Neuronal stem cell (in vitro differentiated cells): ENCODE data around the gene LRRC23.
"Not testable (repeated sequence)": the region's sequence is repeated elsewhere in the genome, so short reads cannot be mapped to it uniquely, and the experiment has no call there.

Source experiments
- DNase-seq: peaks from one replicate; pipeline ENCODE4 v3.0.0-alpha.2; 2013; ENCODE audit warnings: low spot score
- H2AFZ ChIP-seq: one replicate; pipeline ENCODE4 v1.6.1; 2013; ENCODE audit warnings: mild to moderate bottlenecking, low read length, inconsistent platforms
- H2AK5ac ChIP-seq: 2 replicates; pipeline ENCODE4 v1.6.1; 2013; ENCODE audit warnings: low read depth, mild to moderate bottlenecking, inconsistent platforms, low read length, moderate library complexity, mixed read lengths
- H2BK120ac ChIP-seq: 2 replicates; pipeline ENCODE4 v1.6.1; 2013; ENCODE audit warnings: low read depth, mild to moderate bottlenecking, inconsistent platforms, low read length, moderate library complexity, mixed read lengths
- H2BK12ac ChIP-seq: one replicate; pipeline ENCODE4 v1.6.1; 2013; ENCODE audit warnings: low read length, inconsistent platforms
- H2BK15ac ChIP-seq: 2 replicates; pipeline ENCODE4 v1.6.1; 2013; ENCODE audit warnings: mild to moderate bottlenecking, low read length, inconsistent platforms, mixed read lengths
- H2BK5ac ChIP-seq: one replicate; pipeline ENCODE4 v1.6.1; 2013; ENCODE audit warnings: inconsistent platforms, mild to moderate bottlenecking, low read length, moderate library complexity
- H3K14ac ChIP-seq: one replicate; pipeline ENCODE4 v1.6.1; 2013; ENCODE audit warnings: low read length, inconsistent platforms
- H3K18ac ChIP-seq: 2 replicates; pipeline ENCODE4 v1.6.1; 2013; ENCODE audit warnings: low read length, inconsistent platforms
- H3K23ac ChIP-seq: 2 replicates; pipeline ENCODE4 v1.6.1; 2013; ENCODE audit warnings: low read depth, mild to moderate bottlenecking, mixed read lengths, low read length, inconsistent platforms; ENCODE audit not compliant: poor library complexity
- H3K27ac ChIP-seq: replicated peaks from 3 replicates; pipeline ENCODE4 v1.5.1; 2013; ENCODE audit warnings: low read length, inconsistent platforms
- H3K27me3 ChIP-seq, 3 experiments: 2 replicates each; pipeline ENCODE4 v1.6.1; 2013; ENCODE audit warnings: low read length in 3 of 3, mild to moderate bottlenecking in 2 of 3, inconsistent platforms in 1 of 3, low read depth in 1 of 3, mixed read lengths in 1 of 3, moderate library complexity in 1 of 3; ENCODE audit not compliant: control insufficient read depth in 3 of 3, insufficient read depth in 3 of 3
- H3K36me3 ChIP-seq, 2 donors: replicated peaks in 1 of 2; 2 replicates each; pipeline ENCODE4 v1.6.1; 2013; ENCODE audit warnings: low read length in 2 of 2; ENCODE audit not compliant: control insufficient read depth in 2 of 2, insufficient read depth in 2 of 2
- H3K4ac ChIP-seq: 2 replicates; pipeline ENCODE4 v1.6.1; 2013; ENCODE audit warnings: inconsistent platforms, mild to moderate bottlenecking, low read length, moderate library complexity
- H3K4me1 ChIP-seq, 2 donors: 1 replicate in 1 of 2; 2 replicates in 1 of 2; pipeline ENCODE4 v1.6.1; 2013; ENCODE audit warnings: low read length in 2 of 2, low read depth in 1 of 2; ENCODE audit not compliant: control insufficient read depth in 2 of 2, insufficient read depth in 1 of 2
- H3K4me2 ChIP-seq: one replicate; pipeline ENCODE4 v1.6.1; 2013; ENCODE audit warnings: mild to moderate bottlenecking, low read length, inconsistent platforms; ENCODE audit not compliant: insufficient read depth, poor library complexity, severe bottlenecking
- H3K4me3 ChIP-seq, 2 donors: 2 replicates each; pipeline ENCODE4 v1.5.1; 2013; ENCODE audit warnings: low read length in 2 of 2, mild to moderate bottlenecking in 2 of 2, inconsistent platforms in 1 of 2, moderate library complexity in 1 of 2
- H3K79me1 ChIP-seq: one replicate; pipeline ENCODE4 v1.6.1; 2013; ENCODE audit warnings: low read depth, mild to moderate bottlenecking, inconsistent platforms, low read length, moderate library complexity
- H3K9ac ChIP-seq: one replicate; pipeline ENCODE4 v1.6.1; 2013; ENCODE audit warnings: mild to moderate bottlenecking, low read depth, low read length, inconsistent platforms; ENCODE audit not compliant: poor library complexity
- H3K9me3 ChIP-seq, 2 donors: replicated peaks in 1 of 2; 2 replicates each; pipeline versions ENCODE3 to v1.6.1; 2013; ENCODE audit warnings: low read length in 2 of 2, mild to moderate bottlenecking in 2 of 2, inconsistent platforms in 1 of 2, low read depth in 1 of 2, mixed read lengths in 1 of 2, moderate library complexity in 1 of 2; ENCODE audit not compliant: control insufficient read depth in 2 of 2, insufficient read depth in 1 of 2
- H4K8ac ChIP-seq: one replicate; pipeline ENCODE4 v1.6.1; 2013; ENCODE audit warnings: low read depth, mild to moderate bottlenecking, inconsistent platforms, low read length, moderate library complexity
- H4K91ac ChIP-seq: one replicate; pipeline ENCODE4 v1.6.1; 2013; ENCODE audit warnings: low read length, low read depth, mild to moderate bottlenecking, inconsistent platforms; ENCODE audit not compliant: poor library complexity
- WGBS, 2 donors: extraction: QIAGEN DNeasy Blood & Tissue Kit; methylation state at CpG; one replicate each; pipeline ENCODE4 v1.1.7; 2013; ENCODE audit warnings: missing lambda C conversion rate in 2 of 2, mixed read lengths in 1 of 2; ENCODE audit not compliant: insufficient read length in 2 of 2, insufficient replicate concordance in 1 of 2; ENCODE audit errors: extremely low coverage in 2 of 2; 5-methylcytosine and 5-hydroxymethylcytosine counted together

The LRRC23 gene

GRCh38 chr12:6873094-6874014 is 31.3 kb upstream of the LRRC23 start, which contains the start of gene SPSB2:
TSS of gene SPSB2 (minus strand) at chr12:6873303. CDS start at chr12:6872901, 402 bp downstream.
- Histone ChIP-seq H2AFZ (peak within 1 kb of the TSS; percentile 91), H3K9me3 (no peaks in the 10 kb centered on the region), H3K23ac (peak within 1 kb of the TSS; percentile 98), H4K91ac (no peak within 1 kb of the TSS), H3K14ac (no peak within 1 kb of the TSS), H3K4ac (no peak within 1 kb of the TSS), H2BK5ac (peak within 1 kb of the TSS; percentile 89), H3K4me2 (peak within 1 kb of the TSS; percentile 100), H3K9ac (peak within 1 kb of the TSS; percentile 94), H2BK12ac (no peak within 1 kb of the TSS), H3K18ac (peak within 1 kb of the TSS; percentile 88), H2BK120ac (no peak within 1 kb of the TSS), H4K8ac (no peak within 1 kb of the TSS), H3K4me1 (peaks cover 9 to 10% of the 10 kb centered on the region in 2 donors), H3K4me3 (peak within 1 kb of the TSS; percentile 81 to 90), H3K79me1 (peaks cover 8% of the 10 kb centered on the region), H3K36me3 (peaks cover 15 to 46% of the 10 kb centered on the region in 2 donors), H2AK5ac (peak within 1 kb of the TSS; percentile 79), H3K27ac (peak within 1 kb of the TSS; percentile 70), H2BK15ac (peak within 1 kb of the TSS; percentile 76), H3K27me3 (no peaks in the 10 kb centered on the region)
- peak; percentile 99 for DNase-seq
- no CpG with 5 or more reads among the region's 66 CpGs for WGBS, 2 donors

GRCh38 chr12:6874015-6874368 is 30.6 kb upstream of the LRRC23 start:
- H3K18ac ChIP-seq, H3K79me1 ChIP-seq, H3K4me1 ChIP-seq, DNase-seq, H3K27me3 ChIP-seq, H2BK12ac ChIP-seq, H2BK120ac ChIP-seq, H3K23ac ChIP-seq, H3K14ac ChIP-seq, H3K9me3 ChIP-seq, H2BK5ac ChIP-seq, H4K91ac ChIP-seq, H3K4ac ChIP-seq, H2AK5ac ChIP-seq, H2BK15ac ChIP-seq, H4K8ac ChIP-seq: not testable (repeated sequence)
- H3K36me3 ChIP-seq = peaks cover 15 to 44% of the 10 kb centered on the region in 2 donors
- H3K9ac ChIP-seq = peak overlapping the region; percentile 87
- peak overlapping the region; percentile 39 for H3K4me2 ChIP-seq
- WGBS, 2 donors = no CpG with 5 or more reads among the region's 9 CpGs
- H3K4me3 ChIP-seq = peak overlapping the region; percentile 62 to 78
- peak overlapping the region; percentile 91 for H2AFZ ChIP-seq
- peak overlapping the region; percentile 59 for H3K27ac ChIP-seq

- not testable (repeated sequence) for H3K14ac ChIP-seq, H2BK120ac ChIP-seq, H2BK5ac ChIP-seq, H3K4me3 ChIP-seq, H3K79me1 ChIP-seq, H2BK15ac ChIP-seq, DNase-seq, H3K9ac ChIP-seq, H2BK12ac ChIP-seq, H3K4me2 ChIP-seq, H3K9me3 ChIP-seq, H4K8ac ChIP-seq, H3K27me3 ChIP-seq, H2AFZ ChIP-seq, H2AK5ac ChIP-seq, H3K23ac ChIP-seq, H3K4me1 ChIP-seq, H4K91ac ChIP-seq, H3K18ac ChIP-seq, H3K4ac ChIP-seq, H3K27ac ChIP-seq
- WGBS, 2 donors = no CpG with 5 or more reads among the region's 11 CpGs
- H3K36me3 ChIP-seq = peaks cover 2 to 24% of the 10 kb centered on the region in 2 donors
Observed at GRCh38 chr12:6879824-6880223, 24.8 kb upstream of the LRRC23 start.

DNA sequence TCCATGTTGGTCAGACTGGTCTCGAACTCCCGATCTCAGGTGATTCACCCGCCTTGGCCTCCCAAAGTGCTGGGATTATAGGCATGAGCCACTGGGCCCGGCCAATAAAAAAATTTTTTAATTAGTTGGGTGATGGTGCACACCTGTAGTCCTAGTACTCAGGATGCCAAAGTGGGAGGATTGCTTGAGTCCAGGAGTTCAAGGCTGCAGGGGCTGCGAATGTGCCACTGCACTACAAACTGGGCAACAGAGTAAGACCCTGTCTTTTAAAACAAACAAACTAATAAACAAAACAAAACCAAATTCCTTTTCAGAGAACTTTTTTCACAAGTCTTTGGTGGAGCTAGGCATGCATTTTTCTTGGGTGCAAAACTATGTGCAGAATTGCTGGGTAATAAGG is 21.4 kb upstream of the LRRC23 start:
- H3K9ac ChIP-seq = no peak overlapping the region
- no peak overlapping the region for H3K18ac ChIP-seq
- DNase-seq = no peak
- peaks cover 2 to 14% of the 10 kb centered on the region in 2 donors for H3K36me3 ChIP-seq
- no peak overlapping the region for H4K91ac ChIP-seq
- H2BK12ac ChIP-seq = no peak overlapping the region
- no peak overlapping the region for H2BK120ac ChIP-seq
- no peak overlapping the region for H3K14ac ChIP-seq
- no CpG with 5 or more reads among the region's 5 CpGs for WGBS, 2 donors
- no peak overlapping the region for H2BK15ac ChIP-seq
- H3K9me3 ChIP-seq = no peaks in the 10 kb centered on the region
- peaks cover 0 to 5% of the 10 kb centered on the region in 2 donors for H3K4me1 ChIP-seq
- H3K27ac ChIP-seq = no peak overlapping the region
- no peak overlapping the region for H4K8ac ChIP-seq
- no peaks in the 10 kb centered on the region for H3K27me3 ChIP-seq
- no peak overlapping the region for H3K4ac ChIP-seq
- no peak overlapping the region for H2BK5ac ChIP-seq
- H3K23ac ChIP-seq = no peak overlapping the region
- H2AK5ac ChIP-seq = no peak overlapping the region
- no peak overlapping the region for H2AFZ ChIP-seq
- no peaks in the 10 kb centered on the region for H3K79me1 ChIP-seq
- no peak overlapping the region for H3K4me2 ChIP-seq
- no peak overlapping the region for H3K4me3 ChIP-seq
